Heart left ventricle (tissue), 13 donors: ENCODE measurements around the gene SLC24A5.

Source experiments
- POLR2A ChIP-seq, 2 donors: fragments of 450-650 bp; IDR thresholded peaks; one replicate each; pipeline ENCODE4 v1.6.1; 2017; ENCODE audit warnings: antibody characterized with exemption in 2 of 2, mild to moderate bottlenecking in 2 of 2, moderate library complexity in 2 of 2
- TF ChIP-seq, protein P1 (sequence below), 12 donors: fragments of 200-600 bp; sonication (generic) in 4 of 12; IDR thresholded peaks; one replicate each; pipeline versions ENCODE4 v1.5.0 to v1.8.0; 2018 to 2022; ENCODE audit warnings: antibody characterized with exemption in 12 of 12, mild to moderate bottlenecking in 5 of 12
- donor health status: ischemic (EF 13 %, LVEDD 7.1; RV severe dilation, severe dysfunction).
- donor health status: DM: no; HTN: yes; CAD: no.
- donor health status: DM: no; HTN: no; CAD: no.
- donor health status: ischemic (EF 25% LVEDD 6.9; RV normal size, moderate dysfunction).
- donor health status: ischemic (EF 25% LVEDD 5.7; RV mildly dilated, moderate dysfunction).
- donor health status: ischemic (EF 35%, LVEDD 5.7; RV mildly dilated, moderate dysfunction).
- donor health status: nonischemic (EF 11% LVEDD 7.7; RV severe dilation, severe dysfunction).
- donor health status: DM: yes; HTN: yes; CAD: no.
- donor health status: PGD.
- donor health status: ischemic (EF 29% LVEDD 5.4; RV normal size, mild dysfunction).
- donor health status: nonischemic (EF 23%, LVEDD 6.1; RV moderate dilation, normal function).

DNA sequence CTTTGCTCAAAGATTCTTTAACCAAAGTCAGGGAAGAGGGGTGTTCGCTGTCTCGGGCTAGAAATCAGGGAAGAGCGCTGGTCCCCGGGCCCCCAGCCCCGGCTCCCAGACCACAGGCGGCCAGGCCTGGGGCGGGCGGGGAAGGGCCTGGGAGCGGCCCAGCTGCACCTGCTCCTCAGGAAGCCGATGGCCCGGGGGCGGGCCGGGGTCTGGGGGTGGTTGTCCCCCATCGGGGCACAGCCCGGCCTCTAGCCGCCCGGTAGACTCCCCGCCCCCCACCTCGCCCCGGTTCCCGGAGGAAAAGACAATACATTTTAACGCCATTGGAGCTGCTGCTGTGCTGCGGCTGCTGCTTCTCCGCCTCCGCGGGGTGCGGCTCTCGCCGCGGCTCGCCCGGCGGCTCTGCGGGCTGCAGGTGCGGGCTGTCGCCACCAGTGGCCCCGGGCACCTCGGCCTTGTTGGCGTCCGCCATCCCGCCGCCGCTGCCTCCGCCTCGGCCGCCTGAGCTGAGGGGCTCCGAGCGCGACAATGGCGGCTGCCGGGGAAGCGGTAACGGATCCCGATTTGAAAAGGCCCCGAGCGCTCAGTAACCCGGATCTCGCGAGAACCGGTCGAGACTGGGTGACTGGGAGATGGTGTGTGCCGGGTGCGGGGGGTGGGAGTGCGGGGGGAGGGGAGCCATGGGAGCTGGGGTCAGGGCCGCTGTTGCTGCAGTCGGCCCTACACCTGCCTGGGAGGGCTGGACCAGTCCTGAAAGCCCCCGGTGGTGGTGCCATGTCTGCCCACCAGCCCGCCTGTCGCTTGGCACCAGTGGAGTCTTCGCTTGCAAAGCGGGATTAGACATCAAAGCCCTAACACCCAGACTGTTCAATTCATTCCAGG is 57.2 kb downstream of the SLC24A5 start, which contains the start of gene MYEF2:
- TF ChIP-seq, protein P1, sequence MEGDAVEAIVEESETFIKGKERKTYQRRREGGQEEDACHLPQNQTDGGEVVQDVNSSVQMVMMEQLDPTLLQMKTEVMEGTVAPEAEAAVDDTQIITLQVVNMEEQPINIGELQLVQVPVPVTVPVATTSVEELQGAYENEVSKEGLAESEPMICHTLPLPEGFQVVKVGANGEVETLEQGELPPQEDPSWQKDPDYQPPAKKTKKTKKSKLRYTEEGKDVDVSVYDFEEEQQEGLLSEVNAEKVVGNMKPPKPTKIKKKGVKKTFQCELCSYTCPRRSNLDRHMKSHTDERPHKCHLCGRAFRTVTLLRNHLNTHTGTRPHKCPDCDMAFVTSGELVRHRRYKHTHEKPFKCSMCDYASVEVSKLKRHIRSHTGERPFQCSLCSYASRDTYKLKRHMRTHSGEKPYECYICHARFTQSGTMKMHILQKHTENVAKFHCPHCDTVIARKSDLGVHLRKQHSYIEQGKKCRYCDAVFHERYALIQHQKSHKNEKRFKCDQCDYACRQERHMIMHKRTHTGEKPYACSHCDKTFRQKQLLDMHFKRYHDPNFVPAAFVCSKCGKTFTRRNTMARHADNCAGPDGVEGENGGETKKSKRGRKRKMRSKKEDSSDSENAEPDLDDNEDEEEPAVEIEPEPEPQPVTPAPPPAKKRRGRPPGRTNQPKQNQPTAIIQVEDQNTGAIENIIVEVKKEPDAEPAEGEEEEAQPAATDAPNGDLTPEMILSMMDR (IDR thresholded peaks at IDR 0.05), result peak in 1 of 12 donors; percentile 9
- no peak for TF ChIP-seq POLR2A (IDR thresholded peaks at IDR 0.05)
